GM12873 (cell line): Measurements from ENCODE around the gene SLFNL1.

Experiments
- CTCF ChIP-seq: IDR thresholded peaks from 2 replicates; pipeline ENCODE4 v1.5.1; 2012; ENCODE audit warnings: low read depth, mild to moderate bottlenecking, moderate library complexity, low read length, control low read depth; ENCODE audit not compliant: insufficient read depth; ENCODE audit errors: missing control alignments

SLFNL1 gene

GRCh38 chr1:41044187-41044586 lies 22.7 kb upstream of the SLFNL1 start:
- TF ChIP-seq CTCF: no peak

GRCh38 chr1:41041614-41042270 lies 20.2 kb upstream of the SLFNL1 start:
- TF ChIP-seq CTCF: no peak

GRCh38 chr1:41038110-41038509 lies 16.6 kb upstream of the SLFNL1 start:
- no peak for TF ChIP-seq CTCF

GRCh38 chr1:41037116-41037903 lies 15.8 kb upstream of the SLFNL1 start:
- TF ChIP-seq CTCF: no peak

- TF ChIP-seq CTCF: no peak
Measured at GRCh38 chr1:41033272-41033671, 11.7 kb upstream of the SLFNL1 start.

GRCh38 chr1:41032147-41032546 lies 10.6 kb upstream of the SLFNL1 start:
- TF ChIP-seq CTCF: no peak

GRCh38 chr1:41030872-41031616 lies 9.5 kb upstream of the SLFNL1 start:
- no peak for TF ChIP-seq CTCF
